HG03521 (cell line): ENCODE data around the gene SYT3.

Experiments used
- ATAC-seq: cut with Tn5 transposase; IDR thresholded peaks from one replicate; pipeline ENCODE4 v1.9.1; 2021; ENCODE audit warnings: mild to moderate bottlenecking, moderate library complexity; ENCODE audit not compliant: unreplicated experiment

Gene SYT3

DNA sequence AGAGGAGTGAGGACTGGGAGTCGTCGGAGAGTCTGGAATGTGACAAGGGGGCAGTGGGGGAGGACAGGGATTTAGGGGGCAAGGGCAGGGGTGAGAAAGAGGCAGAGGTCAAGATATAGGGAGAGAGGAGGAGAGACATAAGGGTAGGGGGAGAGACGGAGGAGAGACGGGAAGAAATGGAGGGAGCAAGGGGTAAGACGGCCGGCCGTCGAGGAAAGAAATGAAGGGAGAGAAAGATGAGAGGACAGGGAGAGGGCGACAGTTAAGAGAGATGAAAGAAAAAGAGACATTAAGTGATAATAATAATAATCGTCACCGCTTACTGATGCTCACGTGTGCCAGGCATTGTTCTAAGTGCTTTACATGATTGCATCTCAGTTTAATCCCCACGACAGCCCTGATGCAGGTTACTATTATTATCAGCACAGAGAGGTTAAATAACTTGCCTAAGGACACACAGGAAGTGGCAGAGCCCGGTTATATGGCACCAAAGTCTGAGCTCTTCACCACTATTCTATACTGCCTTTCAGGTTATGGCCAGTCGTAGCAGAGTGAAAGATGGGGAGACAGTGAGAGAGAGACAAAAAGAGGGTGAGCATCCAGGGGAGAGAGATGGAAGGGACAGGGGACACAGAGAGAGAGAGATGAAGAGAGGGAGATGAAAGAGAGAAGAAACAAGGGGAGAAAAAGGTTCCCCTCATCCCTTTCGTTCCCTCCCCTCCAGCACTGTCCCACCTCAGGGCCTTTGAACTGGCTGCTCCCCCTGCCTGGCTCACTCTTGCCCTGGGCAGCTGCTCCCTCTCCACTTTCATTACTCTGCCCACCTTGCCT lies 23.2 kb upstream of the SYT3 start:
- no peak for ATAC-seq

DNA sequence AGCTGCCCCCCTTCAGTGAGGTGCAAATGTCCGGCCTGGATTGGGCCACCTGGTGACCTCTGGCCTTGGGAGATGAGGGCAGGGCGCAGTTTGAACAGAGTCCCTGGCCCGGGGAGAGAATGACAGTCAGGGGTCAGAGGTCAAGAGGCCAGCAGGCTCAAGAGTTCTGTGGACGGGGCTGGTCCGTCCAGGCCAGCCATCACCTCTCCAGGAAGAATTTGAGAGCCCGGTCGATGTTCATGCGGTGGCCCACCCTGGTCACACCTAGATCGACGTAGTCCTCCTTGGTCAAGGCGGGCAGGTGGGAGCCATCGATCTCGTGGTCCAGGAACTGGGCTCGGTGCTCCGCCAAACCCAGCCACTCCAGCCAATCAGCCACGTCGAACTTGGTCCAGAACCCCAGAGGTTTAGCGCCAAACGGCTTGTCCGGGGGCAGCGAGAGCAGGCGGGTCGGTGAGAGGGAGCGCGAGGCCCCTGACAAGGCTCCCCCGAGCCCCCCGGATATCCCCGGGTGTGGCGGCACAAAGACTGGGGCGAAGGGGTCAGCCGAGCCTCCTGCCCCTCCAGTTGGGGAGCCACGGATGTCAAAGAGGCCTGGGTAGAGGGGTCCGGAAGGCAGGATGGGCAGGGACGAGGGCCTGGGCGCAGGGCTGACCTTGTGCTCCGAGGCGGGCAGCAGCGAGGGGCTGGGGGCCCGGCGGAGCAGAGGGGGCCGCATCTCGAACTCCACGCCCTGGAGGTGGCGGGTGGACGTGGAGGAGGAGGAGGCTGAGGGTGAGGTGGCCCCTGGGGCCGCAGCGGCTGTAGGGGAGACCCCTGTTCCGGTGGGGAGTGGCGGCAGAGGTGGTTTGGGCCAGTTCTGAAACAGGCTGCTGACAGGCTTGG lies 22.3 kb upstream of the SYT3 start:
- no peak for ATAC-seq

DNA sequence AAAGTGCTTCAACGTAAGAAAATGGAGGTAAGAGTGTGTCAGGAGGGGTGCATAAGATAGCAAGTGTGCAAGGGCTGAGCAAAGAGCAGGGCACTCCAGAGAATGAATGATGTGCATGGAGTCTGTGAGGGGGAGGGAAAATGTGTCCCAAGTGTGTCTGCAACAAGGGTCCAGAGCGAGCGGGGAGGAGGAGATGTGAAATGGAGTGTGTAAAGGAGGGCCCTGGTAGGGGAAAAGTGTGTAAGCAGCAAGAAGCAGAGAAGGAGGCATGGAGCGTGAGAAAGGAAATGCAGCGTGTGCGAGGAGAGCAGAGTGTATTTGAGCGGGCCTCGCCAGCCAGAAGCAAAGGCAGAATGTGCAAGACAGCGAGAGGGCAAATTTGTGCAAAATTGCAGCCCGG lies 21.3 kb upstream of the SYT3 start:
- no peak for ATAC-seq

DNA sequence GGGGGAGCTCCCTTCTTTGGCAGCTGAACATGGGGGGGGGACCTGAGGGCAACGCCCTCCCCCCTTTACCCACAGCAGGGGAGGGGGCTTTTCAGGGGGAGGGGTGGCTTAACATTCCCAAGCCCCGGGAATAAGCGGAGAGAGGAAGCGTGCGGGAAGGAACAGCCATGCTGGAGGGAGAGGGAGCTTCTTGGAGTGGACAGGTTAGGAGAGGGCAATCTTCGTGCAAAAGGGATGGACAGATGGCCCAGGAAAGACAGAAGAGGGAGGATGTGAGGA lies 20.3 kb upstream of the SYT3 start:
- ATAC-seq, result no peak

DNA sequence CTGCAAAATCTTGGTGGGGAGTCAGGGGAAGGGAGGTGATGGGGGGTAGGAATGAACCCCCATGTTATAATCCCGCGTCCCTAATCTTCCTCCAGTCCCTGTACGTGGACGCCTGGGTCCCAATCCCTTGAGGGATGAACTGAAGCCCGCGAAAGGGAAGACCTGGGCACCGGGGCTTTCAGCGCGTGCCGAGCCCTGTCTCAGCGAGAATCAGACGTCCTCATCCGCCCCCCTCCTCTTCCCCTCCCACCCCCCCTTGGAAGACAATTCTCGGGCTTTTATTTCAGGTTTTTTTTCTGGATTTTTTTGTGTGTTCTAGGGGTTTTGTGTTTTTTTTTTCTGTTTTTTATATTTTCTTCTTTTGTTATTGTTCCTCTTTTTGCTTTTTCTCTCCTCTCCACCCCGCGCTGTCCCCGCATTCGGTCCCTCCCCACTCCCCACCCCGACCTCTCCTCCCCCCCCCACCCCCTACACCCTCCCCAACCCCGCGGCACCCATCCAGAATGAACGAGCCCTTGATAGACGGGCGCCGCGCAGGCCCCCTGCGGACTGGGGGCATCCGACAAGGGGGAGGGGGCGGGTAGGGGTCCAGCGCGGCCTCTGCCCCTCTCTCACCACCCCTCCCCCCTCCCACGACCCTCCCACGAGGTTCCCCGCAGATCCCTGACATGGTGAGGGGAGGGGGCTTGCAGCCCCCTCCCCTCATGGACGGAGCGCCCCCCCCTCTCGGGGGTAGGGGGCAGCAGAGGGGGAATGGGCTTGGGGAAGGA lies 19.8 kb upstream of the SYT3 start:
- ATAC-seq, result no peak

DNA sequence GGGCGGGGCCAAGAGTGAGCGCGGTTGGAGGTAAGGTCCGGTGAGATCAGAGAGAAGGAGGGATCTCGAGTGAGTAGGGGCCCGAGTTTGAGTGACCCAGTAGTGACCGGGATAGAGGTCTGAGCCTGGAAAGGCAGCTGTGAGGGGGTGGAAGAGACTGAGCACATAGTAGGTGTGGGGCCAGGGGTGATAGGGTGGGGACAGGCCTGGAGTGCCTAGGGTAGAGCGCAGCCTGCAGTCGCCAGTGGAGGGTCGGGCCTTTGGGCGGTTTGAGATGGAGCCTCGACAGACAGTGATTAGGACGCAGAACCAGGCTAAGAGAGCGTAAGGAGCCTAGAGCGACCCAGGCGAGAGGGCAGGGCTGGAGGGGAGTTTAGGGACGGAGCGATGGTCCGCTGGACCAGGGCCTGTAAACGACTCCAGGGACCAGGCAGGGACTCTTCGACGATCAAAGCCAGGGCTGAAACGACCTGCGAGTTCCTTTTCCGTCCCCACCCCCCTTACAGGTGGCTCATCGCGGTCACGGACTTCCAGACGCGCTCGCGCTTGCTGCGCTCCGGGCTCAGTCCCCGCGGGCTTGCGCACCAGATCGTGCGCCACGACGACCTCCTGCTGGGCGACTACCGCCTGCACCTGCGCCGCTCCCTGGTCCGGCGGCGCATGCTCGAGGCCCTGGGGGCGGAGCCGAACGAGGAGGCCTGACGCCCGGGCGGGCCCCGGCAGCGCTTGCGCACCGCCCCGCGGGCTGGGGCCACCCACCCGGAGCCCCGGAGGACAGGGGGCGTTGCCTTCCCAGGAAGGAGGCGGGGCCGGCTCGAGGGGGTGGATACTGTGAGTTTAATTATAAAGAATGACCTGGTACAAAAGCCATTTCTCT lies 19.0 kb upstream of the SYT3 start:
- ATAC-seq, result no peak

DNA sequence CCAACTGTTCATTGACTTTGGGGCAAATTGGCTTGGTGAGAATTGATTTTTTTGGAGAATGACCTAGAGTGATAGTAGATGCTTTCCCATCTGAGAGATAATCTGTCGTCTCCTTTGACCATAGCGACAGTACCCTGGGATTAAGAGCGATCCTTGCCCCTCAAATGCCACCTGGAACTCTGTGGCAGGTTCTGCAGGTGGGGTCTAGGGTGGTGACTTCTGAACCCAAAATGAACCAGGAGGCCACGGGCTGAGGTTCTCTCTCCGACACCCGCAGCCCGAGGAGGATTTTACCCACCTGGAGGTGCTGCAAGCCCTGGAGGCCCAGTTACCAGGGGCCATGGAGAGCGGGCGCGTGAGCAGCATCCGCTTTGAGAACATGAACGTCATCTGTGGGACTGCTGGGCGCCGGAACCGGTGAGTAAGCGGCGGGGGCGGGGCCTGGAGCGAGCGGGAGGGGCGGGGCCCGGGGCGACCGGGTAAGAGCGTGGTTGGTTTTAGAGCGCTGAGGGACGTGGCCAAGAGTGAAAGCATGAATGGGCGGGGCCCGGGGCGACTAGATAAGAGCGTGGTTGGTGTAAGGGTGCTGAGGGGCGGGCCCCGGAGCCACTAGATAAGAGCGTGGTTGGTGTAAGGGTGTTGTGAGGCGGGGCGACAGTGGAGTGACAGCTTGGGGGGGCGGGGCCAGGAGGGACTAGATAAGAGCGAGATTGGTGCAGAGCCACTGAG lies 18.2 kb upstream of the SYT3 start:
- ATAC-seq, result no peak

DNA sequence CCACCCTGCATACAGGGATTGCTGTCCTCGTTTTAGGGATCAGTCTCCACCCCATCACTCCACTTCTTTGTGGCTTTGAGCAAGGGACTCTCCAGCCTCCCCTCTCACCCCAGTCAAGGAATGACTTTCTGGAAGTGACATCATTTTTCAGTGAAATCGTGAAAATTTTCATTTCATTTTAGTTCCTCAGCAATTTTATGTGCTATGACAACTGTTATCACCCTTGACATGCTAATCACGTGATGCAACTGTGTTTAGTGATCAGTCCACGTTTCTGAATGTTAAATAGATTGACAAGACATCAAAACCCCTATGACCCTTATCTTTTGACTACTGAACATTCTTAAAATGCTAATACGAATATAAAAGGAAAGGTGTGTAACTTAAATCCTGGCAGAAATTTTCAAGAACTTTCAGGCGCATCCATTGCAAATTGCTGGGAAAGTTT lies 17.6 kb upstream of the SYT3 start:
- no peak for ATAC-seq

DNA sequence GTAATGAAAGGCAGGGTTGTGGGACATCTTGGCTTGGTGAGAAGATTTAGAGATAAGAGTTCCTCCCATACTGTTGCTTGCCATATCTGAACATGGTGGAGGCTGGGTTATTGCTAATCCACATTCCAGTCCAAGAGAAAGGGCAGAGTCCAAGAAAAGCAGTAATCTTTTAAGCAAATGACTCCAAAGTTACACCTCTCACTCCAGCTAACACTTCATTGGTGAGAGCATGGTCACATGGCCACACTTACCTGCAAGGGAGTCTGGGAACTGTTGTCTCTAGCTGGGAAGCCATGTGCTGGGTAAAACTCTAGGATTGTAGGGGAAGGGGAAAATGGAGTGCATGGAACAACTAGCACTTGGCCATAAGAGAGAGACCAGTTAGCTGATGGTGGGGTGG lies 15.2 kb upstream of the SYT3 start:
- ATAC-seq, result no peak

DNA sequence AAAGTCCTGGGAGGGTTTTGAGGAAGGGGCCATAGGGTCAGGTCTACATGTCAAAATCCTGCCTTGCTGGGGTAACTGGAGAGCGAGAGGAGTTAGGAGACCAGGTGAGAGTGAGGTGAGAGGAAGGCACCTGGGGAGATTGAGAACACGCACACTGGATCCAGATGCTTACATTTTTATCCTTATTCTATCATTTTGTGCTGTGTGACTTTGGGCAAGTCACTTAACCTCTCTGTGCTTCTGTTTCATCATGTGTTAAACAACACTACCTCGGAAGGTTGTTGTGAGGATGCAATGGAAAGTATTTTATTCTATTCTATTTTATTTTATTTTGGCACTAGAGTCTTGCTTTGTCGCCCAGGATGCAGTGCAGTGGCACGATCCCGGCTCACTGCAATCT lies 13.0 kb upstream of the SYT3 start:
- no peak for ATAC-seq

DNA sequence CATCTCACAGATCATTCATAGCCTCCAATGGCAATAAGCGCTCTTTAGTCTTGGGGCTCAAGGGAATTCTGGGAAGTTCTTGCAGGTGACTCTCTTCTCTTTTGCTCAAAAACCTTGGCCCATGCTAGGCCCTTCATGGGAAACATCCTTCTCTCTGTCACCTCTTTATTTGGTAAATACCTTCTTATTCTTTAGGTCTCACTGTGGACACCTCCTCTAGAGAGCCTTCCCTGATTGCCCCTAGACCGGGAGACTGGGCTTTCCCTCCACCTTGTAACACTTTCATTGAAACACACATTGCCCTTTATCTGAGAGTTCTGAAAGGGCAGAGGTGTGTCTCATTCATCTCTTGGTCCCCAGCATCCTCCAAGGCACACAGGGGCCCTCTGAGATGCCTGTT lies 11.5 kb upstream of the SYT3 start:
- ATAC-seq, result no peak

DNA sequence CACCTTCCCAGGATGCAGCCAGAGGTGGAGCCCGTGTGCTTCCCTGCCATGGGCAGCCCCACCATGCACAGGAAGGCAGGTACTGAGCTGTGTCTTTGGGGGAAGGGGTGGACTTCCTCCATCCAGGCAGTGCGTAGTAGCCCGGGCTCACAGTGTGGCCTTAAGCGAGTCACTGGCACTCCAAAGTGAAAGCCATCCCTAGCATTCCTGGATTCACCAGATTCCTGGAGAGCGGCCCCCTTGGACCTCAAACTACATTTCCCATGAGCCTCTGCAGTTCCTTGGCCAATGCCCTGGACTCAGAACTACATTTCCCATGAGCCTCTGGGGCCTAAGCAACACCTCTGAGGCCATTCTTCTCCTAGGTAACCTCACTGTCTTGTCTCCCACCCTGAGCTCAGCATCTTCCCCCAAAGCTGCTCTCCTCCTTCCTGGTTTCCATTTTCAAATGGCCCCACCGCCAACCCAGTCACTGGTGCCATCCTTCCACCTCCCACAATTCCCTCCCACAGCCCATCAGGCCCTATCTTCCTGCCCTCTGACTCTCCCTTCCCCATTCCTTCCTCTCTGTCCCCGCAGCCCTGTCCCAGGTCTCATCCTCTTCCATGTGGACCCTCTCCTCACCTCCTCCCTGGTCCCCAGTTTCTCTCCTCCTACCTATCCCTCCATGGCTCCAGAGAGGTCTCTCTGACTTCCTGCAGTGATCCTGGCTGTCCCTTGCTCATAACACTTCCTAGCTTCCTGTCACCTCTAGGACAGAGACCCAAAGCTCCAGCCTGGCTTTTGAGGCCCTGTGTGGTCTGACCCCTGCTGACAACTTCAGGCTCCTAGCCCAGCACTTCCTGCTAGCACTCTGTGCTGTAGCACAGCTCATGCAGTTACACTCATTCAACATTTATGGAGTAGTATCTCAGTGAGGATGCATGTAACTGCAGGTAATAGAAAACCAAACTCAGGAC lies 10.0 kb upstream of the SYT3 start, which contains the start of gene C19orf81:
C19orf81 (plus strand) TSS at position 13 of the 959 bp plus-strand sequence; CDS start at position 13, 0 bp downstream.
- ATAC-seq, result no peak

DNA sequence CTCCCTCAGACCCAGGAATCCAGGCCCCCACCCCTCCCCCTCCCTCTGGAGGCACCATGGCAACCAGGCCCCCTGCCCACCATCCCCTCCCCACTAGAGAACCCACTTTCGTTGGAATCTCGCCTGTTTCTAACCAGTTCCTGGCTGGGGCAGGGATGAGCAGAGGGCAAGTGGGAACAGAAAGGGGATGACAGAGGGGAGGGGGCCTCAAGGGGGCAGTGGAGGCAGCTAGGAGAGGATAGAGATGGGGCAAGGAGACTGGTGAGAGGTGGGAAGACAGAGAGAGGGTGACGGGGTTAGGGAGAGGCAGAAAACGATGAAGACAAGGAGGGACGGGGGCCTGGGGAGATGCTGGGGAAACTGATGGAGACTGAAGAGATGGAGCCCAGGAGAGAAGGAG lies 9.0 kb upstream of the SYT3 start:
- ATAC-seq, result no peak

DNA sequence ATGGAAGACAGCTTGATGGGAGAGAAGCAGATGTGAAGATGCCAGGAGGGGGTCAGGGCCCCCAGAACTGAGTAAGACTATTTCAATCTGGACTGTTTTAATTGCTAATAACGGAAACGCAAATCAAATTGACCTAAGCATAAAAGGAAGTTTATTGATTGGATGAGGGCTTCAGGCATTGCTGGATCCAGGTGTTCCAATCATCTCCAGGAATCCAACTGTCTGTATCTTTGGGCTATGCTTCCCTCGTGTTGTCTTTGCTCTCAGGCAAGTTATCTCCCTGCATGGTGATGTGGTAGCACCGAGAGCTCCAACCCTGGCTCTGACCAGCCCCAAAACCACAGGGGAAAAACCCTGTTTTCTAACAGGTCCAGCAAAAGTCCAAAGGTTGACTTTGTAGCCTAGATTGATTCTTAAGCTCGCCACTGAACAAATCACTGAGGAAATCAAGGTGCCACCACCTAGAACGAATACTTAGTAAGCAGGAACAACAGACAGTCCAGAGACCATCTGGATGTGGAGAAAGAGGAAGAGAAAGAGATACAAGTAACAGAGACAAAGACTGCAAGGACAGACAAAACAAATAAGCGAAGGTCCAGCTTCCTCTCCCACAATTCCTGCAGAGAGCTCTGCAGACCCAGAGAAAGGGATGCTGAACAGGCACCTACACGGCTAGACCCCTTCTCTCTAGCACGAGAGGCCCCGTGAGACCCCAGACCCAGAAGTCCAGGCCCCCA lies 8.4 kb upstream of the SYT3 start:
- ATAC-seq, result no peak

DNA sequence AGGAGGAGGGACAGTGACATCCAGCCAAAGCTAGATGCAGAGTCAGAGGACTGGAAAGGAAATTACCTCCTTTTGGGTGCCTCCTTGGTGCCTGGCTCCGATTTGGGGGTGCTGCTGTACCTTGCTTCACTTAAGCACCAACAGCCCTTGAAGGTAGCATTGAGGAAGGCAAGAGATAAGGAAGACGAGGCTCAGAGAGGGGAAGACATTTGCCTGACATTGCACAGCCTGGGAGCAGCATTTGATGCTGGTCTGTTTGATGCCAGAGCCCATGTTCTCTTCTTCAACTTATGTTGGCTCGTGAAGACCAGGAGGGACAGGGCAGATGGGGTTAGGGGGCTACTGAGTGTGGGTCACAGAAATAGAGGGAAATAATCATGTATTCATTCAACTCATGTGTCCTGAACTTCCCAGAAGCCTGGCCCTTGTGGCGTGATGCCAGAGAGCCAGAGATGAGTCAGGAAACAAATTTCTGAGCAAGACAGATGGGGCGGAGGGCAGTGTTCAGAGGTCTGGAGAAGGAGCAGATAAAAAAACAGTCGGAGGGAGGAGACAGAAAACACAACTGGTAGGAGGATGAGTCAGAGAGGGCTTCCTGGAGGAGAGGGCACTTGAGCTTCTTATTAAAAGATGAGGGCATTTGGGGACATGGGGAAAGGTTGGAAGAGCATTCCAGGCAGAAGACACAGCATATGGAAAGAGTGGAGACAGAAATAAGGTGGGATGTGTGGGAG lies 6.6 kb upstream of the SYT3 start:
- no peak for ATAC-seq

DNA sequence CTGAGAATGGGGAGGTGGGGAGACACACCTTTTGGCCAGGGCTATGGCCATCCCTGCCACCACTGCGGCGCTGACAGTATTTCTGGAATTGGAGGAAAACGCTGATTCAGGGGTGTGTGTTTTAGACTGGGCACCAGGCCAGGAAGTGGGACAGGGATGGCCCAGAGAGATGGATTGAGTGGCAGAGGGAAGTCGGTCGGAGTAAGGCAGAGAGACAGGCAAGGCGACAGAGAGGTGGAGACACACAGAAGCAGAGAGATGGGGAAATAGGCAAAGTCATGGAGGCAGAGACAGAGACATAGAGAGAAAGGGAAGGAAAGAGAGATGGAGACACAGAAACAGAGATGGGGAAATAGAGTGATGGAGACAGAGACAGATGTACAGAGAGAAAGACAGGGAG lies 5.4 kb upstream of the SYT3 start:
- ATAC-seq, result no peak

DNA sequence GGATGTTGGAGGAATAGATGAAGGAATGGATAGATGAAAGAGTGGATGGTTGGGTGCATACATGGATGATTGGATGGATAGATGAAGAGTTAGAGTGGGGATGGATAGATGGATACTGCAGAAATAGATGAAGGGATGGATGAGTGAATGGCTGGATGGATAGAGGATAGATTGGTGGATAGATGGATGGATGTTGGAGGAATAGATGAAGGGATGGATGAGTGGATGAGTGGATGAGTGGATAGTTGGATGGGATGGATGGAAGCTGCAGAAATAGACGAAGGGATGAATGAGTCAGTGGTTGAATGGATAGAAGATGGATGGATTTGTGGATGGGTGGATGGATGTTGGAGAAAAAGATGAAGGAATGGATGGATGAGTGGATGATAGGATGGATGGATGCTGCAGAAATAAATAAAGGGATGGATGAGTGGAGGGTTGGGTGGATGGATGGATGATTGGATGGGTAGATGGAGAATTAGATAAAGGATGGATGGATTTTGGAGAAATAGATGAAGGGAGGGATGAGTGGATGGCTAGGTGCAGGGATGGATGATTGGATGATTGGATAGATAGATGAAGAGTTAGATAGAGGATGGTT lies 4.7 kb upstream of the SYT3 start:
- no peak for ATAC-seq
